ENCODE results near the gene INPP5F. TPM values are rescaled to one million over a fixed set of nuclear protein-coding genes. Genes with fewer than 3 reads are reported as not detected.

Gene INPP5F
- total and polyA plus RNA-seq, 12 donors: 5.1 to 26.4 (median 10.5) TPM

GRCh38 chr10:119723624-119724023 is 2.2 kb upstream of the INPP5F start:
- H3K27ac ChIP-seq: peak overlapping the region in 1 of 5 donors; percentile 98
- intact Hi-C loops (cut with DNase I): no loop called here
- no peaks in the 10 kb centered on the region for H3K9me3 ChIP-seq (replicated peaks in 1 of 3)
- peaks cover 0 to 28% of the 10 kb centered on the region in 2 donors for H3K4me1 ChIP-seq (replicated peaks in 1 of 2)
- TF ChIP-seq POLR2A (IDR thresholded peaks at IDR 0.05) (no peak), CTCF (IDR thresholded peaks at IDR 0.05) (no peak)
- 75 to 82% (median 77%) methylated on average over 3 of the region's 3 CpGs for WGBS, 4 donors
- no peak for DNase-seq
- H3K27me3 ChIP-seq: no peaks in the 10 kb centered on the region
- no peaks in the 10 kb centered on the region for H3K36me3 ChIP-seq (replicated peaks in 1 of 2)
- no peak overlapping the region for H3K4me3 ChIP-seq

- peak in 1 of 7 donors; percentile 18 for DNase-seq
- TF ChIP-seq CTCF (IDR thresholded peaks at IDR 0.05) (no peak), POLR2A (IDR thresholded peaks at IDR 0.05) (no peak)
- Histone ChIP-seq H3K4me3 (peak overlapping the region in 3 of 4 donors; percentile 58 to 100 (median 64)), H3K27me3 (no peaks in the 10 kb centered on the region), H3K4me1 (replicated peaks in 1 of 2) (peaks cover 0 to 28% of the 10 kb centered on the region in 2 donors), H3K27ac (peak overlapping the region; percentile 51 to 98 (median 81)), H3K9me3 (replicated peaks in 1 of 3) (no peaks in the 10 kb centered on the region), H3K36me3 (replicated peaks in 1 of 2) (no peaks in the 10 kb centered on the region)
- 24 to 33% (median 30%) methylated on average over 21 of the region's 21 CpGs for WGBS, 4 donors
- intact Hi-C loops (cut with DNase I): no loop called here
Measured at GRCh38 chr10:119724593-119725516, 995 bp upstream of the INPP5F start.

- peak in 1 of 6 experiments; percentile 24 for TF ChIP-seq CTCF (IDR thresholded peaks at IDR 0.05)
- TF ChIP-seq POLR2A (IDR thresholded peaks at IDR 0.05): peak; percentile 77 to 79
- Histone ChIP-seq H3K4me3 (peak overlapping the region in 3 of 4 donors; percentile 58 to 100 (median 64)), H3K27me3 (no peaks in the 10 kb centered on the region), H3K4me1 (replicated peaks in 1 of 2) (peaks cover 0 to 28% of the 10 kb centered on the region in 2 donors), H3K9me3 (replicated peaks in 1 of 3) (no peaks in the 10 kb centered on the region), H3K36me3 (replicated peaks in 1 of 2) (no peaks in the 10 kb centered on the region), H3K27ac (peak overlapping the region; percentile 51 to 98 (median 81))
- DNase-seq: no peak
- WGBS, 4 donors: 0 to 1% (median 0%) methylated on average over 19 to 32 of the region's 32 CpGs; no CpG with 5 or more reads in 1 of the 4 donors
- intact Hi-C loops (cut with DNase I): no loop called here
Measured at GRCh38 chr10:119725517-119725827, 378 bp upstream of the INPP5F start.

- H3K36me3 ChIP-seq (replicated peaks in 1 of 2): no peaks in the 10 kb centered on the region
- intact Hi-C loops (cut with DNase I): no loop called here
- no peaks in the 10 kb centered on the region for H3K27me3 ChIP-seq
- H3K27ac ChIP-seq: peak overlapping the region in 3 of 5 donors; percentile 74 to 93 (median 85)
- WGBS, 4 donors: 48 to 63% (median 50%) methylated on average over 10 to 14 of the region's 14 CpGs
- no peak for TF ChIP-seq CTCF (IDR thresholded peaks at IDR 0.05)
- no peak for TF ChIP-seq POLR2A (IDR thresholded peaks at IDR 0.05)
- H3K4me3 ChIP-seq: peak overlapping the region in 3 of 4 donors; percentile 48 to 100 (median 71)
- H3K4me1 ChIP-seq (replicated peaks in 1 of 2): peaks cover 0 to 28% of the 10 kb centered on the region in 2 donors
- H3K9me3 ChIP-seq (replicated peaks in 1 of 3): no peaks in the 10 kb centered on the region
- peak in 1 of 7 donors; percentile 18 for DNase-seq
Measured at GRCh38 chr10:119726676-119727261, 919 bp downstream of the INPP5F start.

Measured in adrenal gland (tissue), 12 donors.